Measurements from ENCODE around the gene ATOSB. TPM values are rescaled to one million over a fixed set of nuclear protein-coding genes. Genes with fewer than 3 reads are reported as not detected.
A peak's percentile ranks its signal among the peaks of the same experiment; 100 is the strongest.

ATOSB gene
- total RNA-seq, 1 experiment from 2014 or later = 22.1 TPM

DNA sequence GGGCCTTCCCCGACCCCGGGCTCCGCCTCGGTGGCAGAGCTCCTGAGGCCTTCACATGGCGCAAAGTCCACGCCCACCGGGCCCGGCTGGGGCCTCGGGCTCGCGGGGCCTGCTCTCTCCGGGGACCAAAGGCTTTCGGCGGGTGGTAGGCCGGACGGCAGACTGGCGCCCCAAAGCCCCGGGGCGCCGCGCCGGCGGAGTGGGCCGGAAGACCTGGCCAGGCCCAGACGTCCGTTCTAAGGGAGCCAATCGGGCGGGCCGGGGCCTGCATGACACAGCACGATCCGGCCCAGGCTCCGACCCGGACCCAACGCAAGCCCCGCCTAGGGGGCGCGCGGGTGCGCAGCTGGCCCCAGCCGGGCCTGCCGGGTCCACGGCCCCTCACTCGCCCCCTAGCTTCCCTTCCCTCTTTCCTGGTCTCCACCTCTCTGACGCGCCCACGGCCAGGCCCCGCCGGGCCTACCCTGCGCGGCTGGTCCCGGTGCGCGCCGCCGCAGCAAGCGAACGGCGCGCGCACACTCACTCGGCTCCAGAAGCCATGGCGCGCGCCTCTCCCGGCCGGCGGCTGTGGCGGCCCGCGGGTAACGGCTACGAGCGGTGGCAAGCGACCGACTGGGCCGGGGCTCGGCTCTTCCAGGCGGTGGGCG is 43.7 kb downstream of the ATOSB start:
- in situ Hi-C loops (cut with HindIII; ENCODE audit: low pct_unique_long_range_greater_than_20kb, low sequenced_read_pairs) = no loop called here
- peak; percentile 71 for DNase-seq (ENCODE audit: low read depth, low spot score)

GRCh38 chr9:35070823-35071813 is 44.5 kb downstream of the ATOSB start:
- DNase-seq (ENCODE audit: low read depth, low spot score) = no peak
- in situ Hi-C loops (cut with HindIII; ENCODE audit: low pct_unique_long_range_greater_than_20kb, low sequenced_read_pairs) = no loop called here

DNA sequence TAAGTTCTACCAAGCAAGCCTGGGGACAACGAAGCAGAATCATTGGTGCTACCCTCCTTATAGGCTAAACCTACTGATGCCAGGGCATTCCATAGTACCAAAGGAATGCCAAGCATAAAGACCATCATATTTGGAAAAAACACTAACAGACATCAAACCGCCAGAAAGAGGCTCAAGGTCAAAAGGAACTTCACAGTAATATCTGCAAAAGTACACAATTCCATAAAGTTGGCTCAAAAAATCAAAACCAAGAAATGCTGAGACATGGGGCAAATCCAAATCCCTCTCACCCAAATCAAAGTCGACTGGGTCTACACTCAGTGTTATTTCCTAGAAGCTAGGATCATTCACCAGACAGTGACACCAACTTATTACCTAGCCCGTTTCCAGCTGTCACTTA is 46.6 kb downstream of the ATOSB start:
- in situ Hi-C loops (cut with HindIII; ENCODE audit: low pct_unique_long_range_greater_than_20kb, low sequenced_read_pairs) = no loop called here
- DNase-seq (ENCODE audit: low read depth, low spot score) = no peak

DNA sequence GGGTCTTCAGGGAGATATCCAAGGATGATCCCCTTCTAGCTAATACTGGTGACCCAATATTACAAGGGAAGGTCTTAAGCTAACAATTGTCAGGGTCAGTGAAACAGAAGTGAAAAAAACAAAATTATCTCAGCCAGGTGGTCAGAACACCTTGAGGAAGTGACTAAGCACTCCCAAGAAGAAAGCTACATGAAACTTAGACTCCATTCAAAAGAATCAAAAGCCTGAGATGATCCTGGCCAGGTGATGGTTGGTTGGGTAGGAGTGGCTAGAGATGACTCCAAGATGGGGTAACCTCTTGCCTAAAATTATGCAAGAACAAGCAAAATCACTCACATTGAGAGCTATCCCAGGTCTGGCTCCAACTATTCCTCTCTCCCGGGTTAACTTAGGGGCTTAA is 48.6 kb downstream of the ATOSB start:
- in situ Hi-C loops (cut with HindIII; ENCODE audit: low pct_unique_long_range_greater_than_20kb, low sequenced_read_pairs) = no loop called here
- DNase-seq (ENCODE audit: low read depth, low spot score) = no peak

- DNase-seq (ENCODE audit: low read depth, low spot score) = no peak
- in situ Hi-C loops (cut with HindIII; ENCODE audit: low pct_unique_long_range_greater_than_20kb, low sequenced_read_pairs) = no loop called here
Observed at GRCh38 chr9:35060548-35061207, 55.0 kb downstream of the ATOSB start.

GRCh38 chr9:35059438-35059837 is 56.2 kb downstream of the ATOSB start:
- DNase-seq (ENCODE audit: low read depth, low spot score) = no peak
- in situ Hi-C loops (cut with HindIII; ENCODE audit: low pct_unique_long_range_greater_than_20kb, low sequenced_read_pairs) = no loop called here

GRCh38 chr9:35057271-35057620 is 58.4 kb downstream of the ATOSB start:
- in situ Hi-C loops (cut with HindIII; ENCODE audit: low pct_unique_long_range_greater_than_20kb, low sequenced_read_pairs) = no loop called here
- no peak for DNase-seq (ENCODE audit: low read depth, low spot score)

- in situ Hi-C loops (cut with HindIII; ENCODE audit: low pct_unique_long_range_greater_than_20kb, low sequenced_read_pairs) = no loop called here
- no peak for DNase-seq (ENCODE audit: low read depth, low spot score)
Observed at GRCh38 chr9:35056571-35057270, 58.9 kb downstream of the ATOSB start.

DNA sequence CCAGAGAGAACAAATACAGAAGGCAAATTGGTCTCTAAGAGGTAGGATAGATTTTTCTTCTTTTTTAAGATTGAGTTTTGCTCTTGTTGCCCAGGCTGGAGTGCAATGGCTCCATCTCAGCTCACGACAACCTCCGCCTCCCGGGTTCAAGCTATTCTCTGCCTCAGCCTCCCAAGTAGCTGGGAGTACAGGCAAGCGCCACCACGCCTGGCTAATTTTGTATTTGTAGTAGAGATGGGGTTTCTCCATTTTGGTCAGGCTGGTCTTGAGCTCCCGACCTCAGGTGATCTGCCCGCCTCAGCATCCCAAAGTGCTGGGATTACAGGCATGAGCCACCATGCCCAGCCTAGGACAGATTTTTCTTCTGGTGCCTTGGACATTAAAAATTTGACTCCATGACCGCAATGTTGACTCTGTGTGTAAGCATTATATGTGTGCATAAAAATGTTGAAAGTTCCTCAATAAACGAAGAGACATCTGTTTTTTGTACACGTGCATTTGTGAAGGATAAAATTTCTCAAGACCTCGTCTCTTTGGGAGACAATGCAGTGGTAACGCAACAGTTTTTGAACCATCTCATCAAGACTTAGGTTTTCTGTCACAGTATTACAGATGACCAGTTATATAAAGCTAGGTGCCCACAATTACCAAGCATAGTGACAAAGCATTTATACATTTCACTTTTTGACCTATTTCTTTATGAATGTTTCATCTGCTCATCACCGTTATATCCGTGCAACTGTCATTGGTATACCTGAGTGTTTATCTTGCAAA is 60.6 kb downstream of the ATOSB start:
- no peak for DNase-seq (ENCODE audit: low read depth, low spot score)
- in situ Hi-C loops (cut with HindIII; ENCODE audit: low pct_unique_long_range_greater_than_20kb, low sequenced_read_pairs) = no loop called here

- in situ Hi-C loops (cut with HindIII; ENCODE audit: low pct_unique_long_range_greater_than_20kb, low sequenced_read_pairs) = no loop called here
Observed at GRCh38 chr9:35054185-35054835, 61.4 kb downstream of the ATOSB start.

More at GRCh38 chr9:35054185-35054835, 61.4 kb downstream of the ATOSB start:
- DNase-seq (ENCODE audit: low read depth, low spot score) = no peak

Other genes with a start within 250 kb of the ATOSB start
- gene PHF24, start 157.6 kb downstream of the ATOSB start, total RNA-seq (2014; rRNA removed; shearing (Covaris generic)) = 0.71 and 1.3 TPM in 2 replicates
- 4.9 and 6.6 TPM in 2 replicates for gene DNAJB5, start 126.1 kb downstream of the ATOSB start, total RNA-seq (2014; rRNA removed; shearing (Covaris generic))
- gene VCP, start 43.2 kb downstream of the ATOSB start, total RNA-seq (2014; rRNA removed; shearing (Covaris generic)) = 203 and 217 TPM in 2 replicates
- gene FANCG, start 35.9 kb downstream of the ATOSB start, total RNA-seq (2014; rRNA removed; shearing (Covaris generic)) = 14.9 and 18.9 TPM in 2 replicates
- 16.9 and 23.2 TPM in 2 replicates for gene PIGO, start 19.3 kb downstream of the ATOSB start, total RNA-seq (2014; rRNA removed; shearing (Covaris generic))
- 123 and 140 TPM in 2 replicates for gene STOML2, start 12.7 kb downstream of the ATOSB start, total RNA-seq (2014; rRNA removed; shearing (Covaris generic))
- gene UNC13B, start 46.1 kb upstream of the ATOSB start, total RNA-seq (2014; rRNA removed; shearing (Covaris generic)) = 9.6 and 10.6 TPM in 2 replicates

Measured in SK-MEL-5 (cell line).